Body of pancreas (tissue), 4 donors: ENCODE results near the gene HNRNPDL.

Experiments
- CTCF ChIP-seq, 7 experiments: fragments of 450-650 bp in 4 of 7; fragments of 200-600 bp in 3 of 7; sonication (generic) in 3 of 7; IDR thresholded peaks; one replicate each; pipeline ENCODE4 v1.5.1; 2016 to 2019; ENCODE audit warnings: antibody characterized with exemption in 7 of 7
- POLR2A ChIP-seq, 3 donors: fragments of 450-650 bp; IDR thresholded peaks; one replicate each; pipeline ENCODE4 v1.6.1; 2016; ENCODE audit warnings: antibody characterized with exemption in 3 of 3, mild to moderate bottlenecking in 2 of 3

GRCh38 chr4:82428969-82429727 lies 1.1 kb downstream of the HNRNPDL start:
- TF ChIP-seq CTCF (IDR thresholded peaks at IDR 0.05) (peak; percentile 73 to 100 (median 96)), POLR2A (IDR thresholded peaks at IDR 0.05) (peak; percentile 72 to 89 (median 88))
